GM23248 (cell line): ENCODE measurements around the gene RALA.

Experiments
- EZH2 ChIP-seq: fragments of 200-600 bp; sonication (generic); IDR thresholded peaks from 2 replicates; pipeline ENCODE4 v1.6.1; 2018; ENCODE audit warnings: antibody characterized with exemption, mild to moderate bottlenecking; ENCODE audit not compliant: insufficient read depth, poor library complexity, severe bottlenecking
- EZH2phosphoT487 ChIP-seq: fragments of 200-600 bp; sonication (generic); IDR thresholded peaks from 2 replicates; pipeline ENCODE4 v1.6.1; 2018; ENCODE audit warnings: antibody characterized with exemption, moderate library complexity, mild to moderate bottlenecking, low read depth; ENCODE audit not compliant: insufficient read depth

DNA sequence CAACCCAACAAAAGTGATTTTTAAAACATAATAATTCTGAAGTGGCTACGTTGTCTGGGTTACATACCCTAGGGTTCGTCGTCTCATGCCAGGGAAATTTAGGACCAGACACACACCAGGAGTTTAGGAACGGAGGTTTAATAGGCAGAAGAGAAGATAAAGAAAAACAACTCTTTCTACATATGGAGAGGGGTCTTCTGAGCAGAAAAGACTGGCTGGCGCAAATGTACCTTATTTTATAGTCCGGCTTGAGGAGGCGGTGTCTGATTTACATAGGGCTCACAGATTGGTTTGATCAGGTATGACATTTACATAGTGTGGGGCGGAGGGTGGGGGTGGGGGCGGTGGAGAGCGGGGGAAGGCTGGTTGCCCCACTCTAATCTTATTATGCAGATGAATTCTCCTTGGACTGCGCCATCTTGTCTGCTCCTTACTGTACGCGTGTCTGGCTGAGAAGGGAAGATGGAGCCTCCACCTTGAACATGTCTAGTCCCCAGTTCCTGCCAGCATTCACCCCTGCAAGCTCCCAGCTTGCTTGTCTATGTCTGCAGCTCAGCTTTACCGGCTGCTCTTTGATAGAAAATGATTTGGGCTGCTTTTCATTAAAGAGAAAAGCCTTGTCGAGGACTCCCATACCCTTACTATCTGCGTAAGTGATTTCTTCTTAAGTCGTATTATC, 98.7 kb downstream of the RALA start:
- TF ChIP-seq EZH2 (no peak), EZH2phosphoT487 (no peak)
